ENCODE data around the gene CHADL.
A peak's percentile ranks its signal among the peaks of the same experiment; 100 is the strongest.

The CHADL gene

GRCh38 chr22:41285441-41285819 lies 44.7 kb upstream of the CHADL start:
- no peak for TF ChIP-seq CTCF (IDR thresholded peaks at IDR 0.05; ENCODE audit: low read depth, low read length)
- peak; percentile 78 to 93 for DNase-seq (ENCODE audit: low read depth in 2 of 2)

GRCh38 chr22:41284465-41284864 lies 43.7 kb upstream of the CHADL start:
- TF ChIP-seq CTCF (IDR thresholded peaks at IDR 0.05; ENCODE audit: low read depth, low read length) = no peak
- H3K4me3 ChIP-seq (replicated peaks in 1 of 2; ENCODE audit: low read depth in 2 of 2, low read length in 2 of 2) = peak overlapping the region in 1 of 2 donors; percentile 89

More at GRCh38 chr22:41285441-41285819, 44.7 kb upstream of the CHADL start:
- H3K4me3 ChIP-seq (replicated peaks in 1 of 2; ENCODE audit: low read depth in 2 of 2, low read length in 2 of 2) = peak overlapping the region; percentile 89 to 96

GRCh38 chr22:41280854-41281253 lies 40.1 kb upstream of the CHADL start:
- DNase-seq (ENCODE audit: low read depth in 2 of 2) = no peak
- no peak for TF ChIP-seq CTCF (IDR thresholded peaks at IDR 0.05; ENCODE audit: low read depth, low read length)

More at GRCh38 chr22:41284465-41284864, 43.7 kb upstream of the CHADL start:
- no peak for DNase-seq (ENCODE audit: low read depth in 2 of 2)

GRCh38 chr22:41280065-41280464 lies 39.3 kb upstream of the CHADL start:
- no peak for TF ChIP-seq CTCF (IDR thresholded peaks at IDR 0.05; ENCODE audit: low read depth, low read length)
- H3K4me3 ChIP-seq (replicated peaks in 1 of 2; ENCODE audit: low read depth in 2 of 2, low read length in 2 of 2) = no peak overlapping the region
- no peak for DNase-seq (ENCODE audit: low read depth in 2 of 2)

More at GRCh38 chr22:41280854-41281253, 40.1 kb upstream of the CHADL start:
- H3K4me3 ChIP-seq (replicated peaks in 1 of 2; ENCODE audit: low read depth in 2 of 2, low read length in 2 of 2) = no peak overlapping the region

- no peak for TF ChIP-seq CTCF (IDR thresholded peaks at IDR 0.05; ENCODE audit: low read depth, low read length)
- H3K4me3 ChIP-seq (replicated peaks in 1 of 2; ENCODE audit: low read depth in 2 of 2, low read length in 2 of 2) = no peak overlapping the region
- DNase-seq (ENCODE audit: low read depth in 2 of 2) = no peak
Measured at GRCh38 chr22:41274856-41275255, 34.1 kb upstream of the CHADL start.

- H3K4me3 ChIP-seq (replicated peaks in 1 of 2; ENCODE audit: low read depth in 2 of 2, low read length in 2 of 2) = no peak overlapping the region
- no peak for DNase-seq (ENCODE audit: low read depth in 2 of 2)
- no peak for TF ChIP-seq CTCF (IDR thresholded peaks at IDR 0.05; ENCODE audit: low read depth, low read length)
Measured at GRCh38 chr22:41273128-41273527, 32.4 kb upstream of the CHADL start.

- no peak for TF ChIP-seq CTCF (IDR thresholded peaks at IDR 0.05; ENCODE audit: low read depth, low read length)
- no peak for DNase-seq (ENCODE audit: low read depth in 2 of 2)
- no peak overlapping the region for H3K4me3 ChIP-seq (replicated peaks in 1 of 2; ENCODE audit: low read depth in 2 of 2, low read length in 2 of 2)
Measured at GRCh38 chr22:41271787-41272186, 31.1 kb upstream of the CHADL start.
